Fibroblast of villous mesenchyme (primary cell): ENCODE results near the gene RAB11FIP3. TPM values are rescaled to one million over a fixed set of nuclear protein-coding genes. Genes with fewer than 3 reads are reported as not detected.
A peak's percentile ranks its signal among the peaks of the same experiment; 100 is the strongest.
"Not testable (repeated sequence)": the region's sequence is repeated elsewhere in the genome, so short reads cannot be mapped to it uniquely, and the experiment has no call there.

ENCODE experiments used
- DNase-seq: peaks from one replicate; pipeline ENCODE4 v3.0.0-alpha.2; 2010; ENCODE audit warnings: low read depth
- H3K4me3 ChIP-seq: 2 replicates; pipeline ENCODE4 v1.5.1; 2011; ENCODE audit warnings: low read depth, mild to moderate bottlenecking, low read length
- CTCF ChIP-seq: IDR thresholded peaks from 2 replicates; pipeline ENCODE4 v1.5.1; 2012; ENCODE audit warnings: low read depth, mild to moderate bottlenecking, low read length; ENCODE audit not compliant: insufficient read depth
- total RNA-seq: library from RNA; depleted of rRNA; stranded (reverse); fragments of >200 nt; gene quantifications from 2 replicates; pipeline ENCODE4 v1.2.3, GENCODE V29; 2012

RAB11FIP3 gene
- total RNA-seq, 1 donor = 19.4 TPM

- peak overlapping the region; percentile 23 for H3K4me3 ChIP-seq
- TF ChIP-seq CTCF = no peak
- DNase-seq = peak; percentile 85
Measured at GRCh38 chr16:456891-457483, 31.5 kb downstream of the RAB11FIP3 start.

- TF ChIP-seq CTCF = no peak
- DNase-seq = peak; percentile 44
- no peak overlapping the region for H3K4me3 ChIP-seq
Measured at GRCh38 chr16:457732-458400, 32.4 kb downstream of the RAB11FIP3 start.

- H3K4me3 ChIP-seq = no peak overlapping the region
- no peak for TF ChIP-seq CTCF
- no peak for DNase-seq
Measured at GRCh38 chr16:459761-460160, 34.3 kb downstream of the RAB11FIP3 start.

GRCh38 chr16:460787-461186, 35.3 kb downstream of the RAB11FIP3 start:
- TF ChIP-seq CTCF = no peak
- no peak for DNase-seq
- H3K4me3 ChIP-seq = no peak overlapping the region

GRCh38 chr16:463071-463470, 37.6 kb downstream of the RAB11FIP3 start:
- no peak for TF ChIP-seq CTCF
- no peak overlapping the region for H3K4me3 ChIP-seq
- no peak for DNase-seq

- no peak for TF ChIP-seq CTCF
- no peak for DNase-seq
- no peak overlapping the region for H3K4me3 ChIP-seq
Measured at GRCh38 chr16:466651-467050, 41.2 kb downstream of the RAB11FIP3 start.

- DNase-seq, H3K4me3 ChIP-seq: not testable (repeated sequence)
Measured at GRCh38 chr16:467249-467871, 41.9 kb downstream of the RAB11FIP3 start.
